Activated T-helper 17 cell treated with anti-CD3 and anti-CD28 coated beads, Interleukin-2, amount 50 U/mL, for 72 hours (primary cell): Measurements from ENCODE around the gene RNF217. TPM values are rescaled to one million over a fixed set of nuclear protein-coding genes. Genes with fewer than 3 reads are reported as not detected.

Source experiments
- ATAC-seq: fragments of 150-1000 bp; cut with Tn5 transposase; replicated peaks from 2 replicates; pipeline ENCODE4 v1.10.0; 2021; ENCODE audit warnings: mild to moderate bottlenecking, moderate library complexity
- H3K27ac Mint-ChIP-seq: one replicate; pipeline ENCODE4 v1.8.0; 2022; ENCODE audit warnings: mixed read lengths
- H3K27me3 Mint-ChIP-seq: one replicate; pipeline ENCODE4 v1.8.0; 2022; ENCODE audit warnings: mixed read lengths
- H3K36me3 Mint-ChIP-seq: one replicate; pipeline ENCODE4 v1.8.0; 2022; ENCODE audit warnings: low read depth, mild to moderate bottlenecking, mixed read lengths
- H3K4me1 Mint-ChIP-seq: one replicate; pipeline ENCODE4 v1.8.0; 2022; ENCODE audit warnings: mixed read lengths
- H3K4me3 Mint-ChIP-seq: one replicate; pipeline ENCODE4 v1.8.0; 2022; ENCODE audit warnings: mild to moderate bottlenecking, mixed read lengths
- H3K9me3 Mint-ChIP-seq: one replicate; pipeline ENCODE4 v1.8.0; 2022; ENCODE audit warnings: mixed read lengths
- total RNA-seq, 2 donors: library from RNA; stranded (reverse); gene quantifications; one replicate each; pipeline ENCODE4 v1.2.3, GENCODE V29; 2022

Gene RNF217
- total RNA-seq, 2 donors from 2014 or later = 1.7 to 5.6 TPM

DNA sequence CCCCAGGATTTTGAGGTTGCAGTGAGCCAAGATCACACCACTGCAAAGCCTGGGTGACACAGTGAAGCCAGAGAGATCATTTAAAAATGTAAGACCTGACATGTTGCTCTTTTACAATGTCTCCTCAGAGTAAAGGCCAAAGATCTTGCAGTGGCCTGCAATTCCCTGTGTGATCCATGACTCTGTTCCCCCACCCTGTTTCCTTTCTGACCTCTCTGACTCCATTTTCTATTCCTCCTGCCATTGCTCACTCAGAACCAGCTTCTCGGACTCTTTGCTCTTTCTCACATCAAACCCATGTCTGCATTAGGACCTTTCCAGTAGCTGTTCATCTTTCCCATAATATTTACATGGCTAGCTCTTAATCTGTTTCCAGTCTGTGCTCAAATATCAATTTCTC is 28.8 kb downstream of the RNF217 start:
- no peaks in the 10 kb centered on the region for H3K9me3 Mint-ChIP-seq
- no peaks in the 10 kb centered on the region for H3K36me3 Mint-ChIP-seq
- H3K4me1 Mint-ChIP-seq = no peaks in the 10 kb centered on the region
- no peak for ATAC-seq
- no peak overlapping the region for H3K4me3 Mint-ChIP-seq
- no peak overlapping the region for H3K27ac Mint-ChIP-seq
- no peaks in the 10 kb centered on the region for H3K27me3 Mint-ChIP-seq

DNA sequence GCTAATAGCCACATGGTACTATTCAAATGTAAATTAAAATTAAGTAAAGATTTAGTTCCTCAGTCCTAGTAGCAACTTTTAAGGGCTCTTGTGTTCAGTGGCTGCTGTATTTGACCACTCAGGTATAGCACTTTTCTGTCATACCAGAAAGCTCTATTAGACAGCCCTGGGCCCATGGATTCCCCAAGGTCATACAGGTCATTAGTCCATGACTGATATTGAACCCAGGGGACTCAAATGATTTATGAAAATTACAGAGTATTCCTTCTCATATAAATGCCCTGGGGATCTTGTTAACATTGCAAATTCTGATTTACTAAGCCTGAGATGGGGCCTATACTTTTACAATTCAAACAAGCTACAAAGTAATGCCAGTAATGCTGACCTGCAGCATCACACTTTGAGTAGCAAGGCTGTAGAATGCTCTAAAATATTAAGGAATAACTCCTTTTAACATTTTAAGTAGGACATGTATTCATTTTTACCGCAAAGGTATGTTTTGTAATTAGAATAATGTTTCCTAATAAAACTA is 29.6 kb downstream of the RNF217 start:
- no peak overlapping the region for H3K27ac Mint-ChIP-seq
- H3K27me3 Mint-ChIP-seq = no peaks in the 10 kb centered on the region

DNA sequence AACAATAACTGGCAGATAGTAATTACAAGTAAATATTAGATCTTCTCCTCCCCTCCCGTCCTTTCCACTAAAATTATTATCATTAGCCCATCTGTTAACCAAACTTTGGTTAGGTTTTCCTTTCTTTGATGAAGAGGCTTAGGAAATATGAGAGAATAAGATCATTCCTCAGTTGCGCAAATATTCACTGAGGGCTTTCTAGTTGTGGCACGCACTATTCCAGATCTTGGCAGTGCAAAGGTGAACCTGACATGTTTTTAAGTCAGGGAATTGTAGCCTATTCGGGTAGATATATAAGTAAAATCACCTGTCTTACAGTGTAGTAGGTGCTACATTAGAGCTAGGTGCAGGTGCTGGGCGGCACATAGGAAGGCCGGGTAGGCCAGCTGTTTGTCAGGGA is 31.1 kb downstream of the RNF217 start:
- Mint-ChIP-seq H3K27ac (no peak overlapping the region), H3K9me3 (no peaks in the 10 kb centered on the region), H3K36me3 (no peaks in the 10 kb centered on the region), H3K4me3 (no peak overlapping the region), H3K27me3 (peaks cover 5% of the 10 kb centered on the region), H3K4me1 (no peaks in the 10 kb centered on the region)
- ATAC-seq = no peak

More for the DNA sequence above, 29.6 kb downstream of the RNF217 start:
- ATAC-seq = no peak
- H3K4me3 Mint-ChIP-seq = no peak overlapping the region
- no peaks in the 10 kb centered on the region for H3K9me3 Mint-ChIP-seq
- no peaks in the 10 kb centered on the region for H3K36me3 Mint-ChIP-seq
- no peaks in the 10 kb centered on the region for H3K4me1 Mint-ChIP-seq

DNA sequence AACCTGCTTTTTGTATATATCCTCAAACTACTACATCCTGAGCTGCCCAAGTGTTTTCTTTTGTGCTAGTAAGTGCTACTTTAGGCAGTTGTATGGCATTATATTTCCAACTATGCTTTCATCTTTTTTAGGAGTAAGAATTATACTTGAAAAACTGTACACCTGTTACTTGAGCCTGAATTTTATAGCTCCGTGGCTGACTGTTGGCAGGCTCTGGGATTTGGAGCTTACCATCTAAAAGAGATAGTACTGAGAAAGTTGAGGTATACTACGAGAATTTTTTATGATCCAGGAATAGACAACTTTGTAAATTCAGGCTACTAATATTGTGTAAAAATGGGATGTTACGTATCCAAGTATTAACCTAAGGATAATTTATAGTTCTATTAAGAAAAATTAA is 32.4 kb downstream of the RNF217 start:
- Mint-ChIP-seq H3K36me3 (no peaks in the 10 kb centered on the region), H3K4me3 (no peak overlapping the region), H3K27ac (no peak overlapping the region), H3K4me1 (no peaks in the 10 kb centered on the region), H3K9me3 (no peaks in the 10 kb centered on the region), H3K27me3 (peaks cover 5% of the 10 kb centered on the region)
- no peak for ATAC-seq

DNA sequence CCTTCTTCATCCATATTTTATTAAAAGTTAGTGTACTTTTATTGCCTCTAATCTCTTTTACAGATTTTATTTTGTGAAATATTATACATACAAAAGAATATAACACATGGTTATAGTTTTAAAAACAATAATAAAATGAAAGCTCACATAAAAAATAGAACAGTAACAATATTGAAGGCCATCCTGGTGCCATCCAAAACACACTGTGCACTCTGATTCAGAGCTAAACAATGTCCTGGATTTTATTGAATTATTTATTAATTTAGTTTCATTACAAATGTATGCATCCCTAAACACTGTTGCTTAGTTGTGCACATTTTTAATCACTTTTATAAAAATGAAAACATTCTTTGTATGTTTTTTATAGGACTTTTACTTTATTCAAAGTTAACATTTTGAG is 32.9 kb downstream of the RNF217 start:
- Mint-ChIP-seq H3K9me3 (no peaks in the 10 kb centered on the region), H3K4me1 (no peaks in the 10 kb centered on the region), H3K27me3 (peaks cover 5% of the 10 kb centered on the region), H3K4me3 (no peak overlapping the region), H3K27ac (no peak overlapping the region), H3K36me3 (no peaks in the 10 kb centered on the region)
- no peak for ATAC-seq

DNA sequence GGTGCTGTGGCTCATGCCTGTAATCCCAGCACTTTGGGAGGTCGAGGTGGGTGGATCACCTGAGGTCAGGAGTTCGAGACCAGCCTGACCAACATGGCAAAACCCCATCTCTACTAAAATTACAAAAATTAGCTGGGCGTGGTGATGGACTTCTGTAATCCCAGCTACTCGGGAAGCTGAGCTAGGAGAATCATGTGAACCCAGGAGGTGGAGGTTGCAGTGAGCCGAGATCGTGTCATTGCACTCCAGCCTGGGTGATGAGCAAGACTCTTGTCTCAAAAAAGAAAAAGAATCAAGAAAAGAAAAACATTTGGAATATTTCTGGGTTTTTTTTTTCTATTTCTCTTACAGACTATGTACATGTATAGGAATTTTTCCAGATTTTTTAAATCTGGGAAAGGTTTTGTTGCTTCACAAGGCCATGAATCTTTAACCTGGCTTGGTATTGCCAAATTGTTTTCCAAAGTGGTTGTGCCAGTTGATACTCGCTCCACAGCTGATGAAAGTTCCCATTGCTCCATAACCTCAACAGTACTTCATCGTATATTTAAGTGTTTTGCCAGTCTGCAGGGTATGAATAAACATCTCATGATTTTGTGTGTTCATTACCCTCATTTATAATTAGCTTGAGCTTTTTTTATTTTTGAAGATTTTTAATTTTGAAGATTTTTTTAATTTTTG is 33.5 kb downstream of the RNF217 start:
- no peaks in the 10 kb centered on the region for H3K9me3 Mint-ChIP-seq
- ATAC-seq = no peak
- peaks cover 5% of the 10 kb centered on the region for H3K27me3 Mint-ChIP-seq
- no peaks in the 10 kb centered on the region for H3K4me1 Mint-ChIP-seq
- no peak overlapping the region for H3K27ac Mint-ChIP-seq
- no peak overlapping the region for H3K4me3 Mint-ChIP-seq
- H3K36me3 Mint-ChIP-seq = no peaks in the 10 kb centered on the region

DNA sequence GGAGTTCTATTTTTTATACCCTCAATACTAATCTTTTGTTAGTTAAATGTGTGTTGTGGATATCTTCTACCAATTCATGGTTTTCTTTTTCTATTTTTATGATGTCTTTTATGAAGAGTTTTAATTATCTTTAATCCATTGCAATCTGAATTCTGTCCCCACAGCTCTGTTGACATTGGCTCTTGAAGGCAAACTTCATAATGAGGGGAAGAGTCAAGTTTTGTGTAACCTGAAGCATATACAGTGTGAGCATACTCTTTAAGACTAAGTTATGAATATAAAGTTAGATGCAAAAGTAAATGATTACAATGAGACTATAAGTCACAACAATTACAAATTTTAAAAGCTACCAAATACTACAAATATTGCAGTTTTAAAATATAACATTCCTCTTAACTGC is 34.2 kb downstream of the RNF217 start:
- no peak for ATAC-seq
- Mint-ChIP-seq H3K4me3 (no peak overlapping the region), H3K4me1 (no peaks in the 10 kb centered on the region)

DNA sequence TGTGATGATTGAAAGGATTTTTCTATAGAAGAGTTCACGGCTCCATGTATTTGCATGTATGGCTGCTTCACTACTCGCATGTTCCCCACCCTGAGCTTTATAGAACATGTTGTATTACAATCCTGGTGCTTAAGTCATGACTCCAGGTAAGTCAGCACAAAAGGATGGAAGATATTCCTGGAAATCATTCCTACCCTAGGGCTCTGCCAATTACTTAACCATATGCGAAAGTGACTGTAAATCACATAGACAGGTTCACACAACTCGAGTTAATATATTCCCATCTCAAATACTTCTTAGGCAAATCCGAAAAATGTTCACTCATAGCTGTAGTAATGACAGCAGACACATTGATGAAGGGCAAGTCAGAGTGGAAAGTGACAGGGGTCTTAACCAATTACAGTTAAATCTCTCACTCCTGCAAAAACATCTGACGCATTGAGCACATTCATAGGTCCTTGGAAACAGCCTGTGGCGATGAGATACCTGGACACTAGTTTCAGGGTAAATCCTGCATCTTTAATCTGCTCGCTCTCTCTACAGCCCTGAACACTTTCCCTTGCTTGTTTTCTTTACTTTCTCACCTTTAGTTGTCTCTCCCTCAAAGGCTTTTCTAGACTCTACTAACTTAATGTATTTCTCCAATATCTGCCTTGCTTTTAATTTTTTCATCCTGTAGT is 35.1 kb downstream of the RNF217 start:
- Mint-ChIP-seq H3K36me3 (no peaks in the 10 kb centered on the region), H3K9me3 (no peaks in the 10 kb centered on the region), H3K4me3 (no peak overlapping the region), H3K4me1 (no peaks in the 10 kb centered on the region), H3K27me3 (peaks cover 5% of the 10 kb centered on the region), H3K27ac (no peak overlapping the region)
- ATAC-seq = no peak

More for the DNA sequence above, 34.2 kb downstream of the RNF217 start:
- H3K27me3 Mint-ChIP-seq = peaks cover 5% of the 10 kb centered on the region
- H3K9me3 Mint-ChIP-seq = no peaks in the 10 kb centered on the region
- no peak overlapping the region for H3K27ac Mint-ChIP-seq
- no peaks in the 10 kb centered on the region for H3K36me3 Mint-ChIP-seq

DNA sequence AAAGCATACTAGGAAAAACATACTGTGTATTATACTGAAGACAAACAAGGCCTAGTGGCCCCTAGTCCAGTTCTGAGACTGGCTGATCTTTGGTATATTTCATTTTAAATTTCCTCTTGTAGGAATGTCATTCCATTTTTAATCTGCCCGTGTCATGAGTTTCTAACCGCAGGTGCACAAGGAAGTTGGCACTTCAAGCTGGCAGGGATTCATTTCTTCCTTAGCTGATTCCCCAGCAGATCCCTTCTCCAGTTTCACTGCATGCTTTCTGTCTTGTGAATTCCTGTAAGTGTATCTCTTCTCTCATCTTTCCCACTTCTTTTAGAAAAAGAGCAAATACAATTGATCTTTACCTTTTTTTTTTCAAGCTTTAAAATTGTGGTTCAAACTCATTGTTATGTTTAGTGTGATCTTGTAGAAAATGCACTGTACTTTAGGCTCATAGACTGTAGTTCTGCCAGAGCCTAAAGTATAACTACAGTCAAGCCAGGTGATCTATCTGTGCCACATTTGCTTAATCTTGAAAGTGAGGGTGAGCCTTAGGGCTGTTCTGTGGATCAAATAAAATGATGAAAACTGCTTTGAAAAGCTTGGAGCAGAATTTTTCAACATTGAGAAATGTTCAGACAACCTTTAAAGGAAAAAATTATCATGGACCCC is 37.0 kb downstream of the RNF217 start:
- H3K36me3 Mint-ChIP-seq = no peaks in the 10 kb centered on the region
- no peaks in the 10 kb centered on the region for H3K9me3 Mint-ChIP-seq
- peaks cover 5% of the 10 kb centered on the region for H3K27me3 Mint-ChIP-seq
- H3K27ac Mint-ChIP-seq = no peak overlapping the region
- H3K4me1 Mint-ChIP-seq = no peaks in the 10 kb centered on the region
- no peak overlapping the region for H3K4me3 Mint-ChIP-seq
- no peak for ATAC-seq

DNA sequence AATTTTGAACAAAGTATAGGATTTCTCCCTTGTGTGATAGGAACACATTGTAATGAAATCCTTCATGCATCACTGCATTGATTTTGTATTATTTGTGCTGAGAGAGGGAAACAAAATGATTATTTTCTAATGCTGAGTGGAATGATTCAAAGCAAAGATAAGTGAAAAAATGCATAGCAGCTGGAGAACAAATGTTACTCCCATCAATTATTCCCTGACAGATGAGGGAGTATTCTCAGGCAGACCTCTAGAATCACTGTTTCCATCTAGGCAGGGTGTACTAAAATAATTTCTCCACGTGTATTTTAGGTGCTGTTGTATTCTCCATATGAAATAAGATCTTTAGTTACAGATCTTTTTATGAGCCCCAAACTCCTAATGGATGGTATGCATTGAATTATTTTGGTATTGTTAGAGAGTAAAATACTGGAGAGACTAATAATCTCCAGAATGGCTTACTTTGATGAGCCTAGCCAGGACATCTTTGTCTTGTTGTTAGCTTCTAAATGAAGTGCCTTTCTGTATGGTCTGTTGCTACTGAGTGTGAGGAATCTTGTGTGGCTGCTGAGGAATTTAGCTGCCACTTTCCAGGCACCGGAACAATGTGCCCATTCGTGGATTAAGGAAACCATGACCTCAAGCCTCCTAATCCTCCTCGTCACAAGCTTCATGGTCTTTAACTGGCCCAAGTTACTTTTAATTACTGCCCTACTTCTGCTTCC is 39.6 kb downstream of the RNF217 start:
- no peaks in the 10 kb centered on the region for H3K9me3 Mint-ChIP-seq
- no peak overlapping the region for H3K4me3 Mint-ChIP-seq
- no peak overlapping the region for H3K27ac Mint-ChIP-seq
- no peak for ATAC-seq
- H3K4me1 Mint-ChIP-seq = no peaks in the 10 kb centered on the region
- peaks cover 5% of the 10 kb centered on the region for H3K27me3 Mint-ChIP-seq
- no peaks in the 10 kb centered on the region for H3K36me3 Mint-ChIP-seq

DNA sequence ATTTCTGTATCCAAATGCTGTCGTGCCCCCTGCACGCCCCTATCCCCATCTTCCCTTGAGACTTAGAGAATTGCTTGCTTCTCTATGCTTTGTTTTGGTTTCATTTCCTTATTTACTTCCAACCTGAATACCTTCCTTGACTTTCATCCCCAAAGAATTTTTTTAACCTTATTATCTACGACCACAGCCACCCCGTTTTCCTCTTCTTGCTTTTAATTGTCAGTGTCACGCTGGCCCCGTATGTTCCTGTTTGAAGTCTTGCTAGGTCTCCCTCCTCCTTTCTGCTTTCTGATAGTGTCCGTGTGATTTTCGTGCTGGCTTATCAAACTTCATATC is 40.1 kb downstream of the RNF217 start:
- Mint-ChIP-seq H3K4me1 (no peaks in the 10 kb centered on the region), H3K27me3 (peaks cover 5% of the 10 kb centered on the region), H3K9me3 (no peaks in the 10 kb centered on the region), H3K27ac (no peak overlapping the region), H3K36me3 (no peaks in the 10 kb centered on the region), H3K4me3 (no peak overlapping the region)
- ATAC-seq = no peak

DNA sequence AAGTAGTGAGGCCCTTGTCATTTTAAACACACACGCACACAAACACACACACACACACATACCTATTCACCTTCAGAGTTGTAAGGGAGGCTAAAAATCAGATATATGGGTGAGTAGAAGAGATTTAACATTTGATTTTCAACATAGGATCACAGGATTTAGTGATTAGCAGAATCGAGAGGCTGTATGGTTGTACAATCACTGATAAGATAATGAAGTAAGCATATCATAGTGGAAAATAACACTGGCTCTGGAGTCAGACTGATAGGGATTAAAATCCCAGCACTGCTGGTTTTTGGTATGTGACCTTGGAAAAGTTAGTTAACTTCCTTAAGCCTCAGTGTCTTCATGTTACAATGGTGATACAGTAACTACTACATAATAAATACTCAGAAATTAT is 40.8 kb downstream of the RNF217 start:
- no peaks in the 10 kb centered on the region for H3K4me1 Mint-ChIP-seq
- H3K4me3 Mint-ChIP-seq = no peak overlapping the region
- ATAC-seq = no peak
- H3K27ac Mint-ChIP-seq = no peak overlapping the region
- no peaks in the 10 kb centered on the region for H3K9me3 Mint-ChIP-seq
- no peaks in the 10 kb centered on the region for H3K36me3 Mint-ChIP-seq
- peaks cover 2% of the 10 kb centered on the region for H3K27me3 Mint-ChIP-seq

DNA sequence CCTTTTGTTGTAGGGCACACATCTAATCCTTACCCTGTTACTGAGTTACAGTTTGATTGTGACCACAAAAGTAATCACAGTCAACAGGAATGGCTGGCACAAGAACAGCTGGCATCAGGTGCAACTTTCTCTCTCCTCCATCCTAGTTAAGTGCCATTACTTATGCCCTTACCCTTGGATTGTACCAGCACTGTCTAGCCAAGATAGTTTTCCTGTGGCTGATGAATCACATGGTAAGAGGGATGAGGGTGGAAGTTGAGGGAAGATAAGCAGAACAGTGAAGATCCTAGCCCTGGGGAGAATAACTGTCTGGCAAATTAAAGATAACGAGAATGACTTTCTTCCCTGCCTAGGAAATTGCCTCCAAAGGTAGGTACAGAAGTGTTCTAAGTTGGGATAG is 42.0 kb downstream of the RNF217 start:
- no peaks in the 10 kb centered on the region for H3K4me1 Mint-ChIP-seq
- no peaks in the 10 kb centered on the region for H3K36me3 Mint-ChIP-seq
- H3K9me3 Mint-ChIP-seq = no peaks in the 10 kb centered on the region
- ATAC-seq = no peak
- H3K27me3 Mint-ChIP-seq = no peaks in the 10 kb centered on the region
- H3K4me3 Mint-ChIP-seq = no peak overlapping the region
- H3K27ac Mint-ChIP-seq = no peak overlapping the region

DNA sequence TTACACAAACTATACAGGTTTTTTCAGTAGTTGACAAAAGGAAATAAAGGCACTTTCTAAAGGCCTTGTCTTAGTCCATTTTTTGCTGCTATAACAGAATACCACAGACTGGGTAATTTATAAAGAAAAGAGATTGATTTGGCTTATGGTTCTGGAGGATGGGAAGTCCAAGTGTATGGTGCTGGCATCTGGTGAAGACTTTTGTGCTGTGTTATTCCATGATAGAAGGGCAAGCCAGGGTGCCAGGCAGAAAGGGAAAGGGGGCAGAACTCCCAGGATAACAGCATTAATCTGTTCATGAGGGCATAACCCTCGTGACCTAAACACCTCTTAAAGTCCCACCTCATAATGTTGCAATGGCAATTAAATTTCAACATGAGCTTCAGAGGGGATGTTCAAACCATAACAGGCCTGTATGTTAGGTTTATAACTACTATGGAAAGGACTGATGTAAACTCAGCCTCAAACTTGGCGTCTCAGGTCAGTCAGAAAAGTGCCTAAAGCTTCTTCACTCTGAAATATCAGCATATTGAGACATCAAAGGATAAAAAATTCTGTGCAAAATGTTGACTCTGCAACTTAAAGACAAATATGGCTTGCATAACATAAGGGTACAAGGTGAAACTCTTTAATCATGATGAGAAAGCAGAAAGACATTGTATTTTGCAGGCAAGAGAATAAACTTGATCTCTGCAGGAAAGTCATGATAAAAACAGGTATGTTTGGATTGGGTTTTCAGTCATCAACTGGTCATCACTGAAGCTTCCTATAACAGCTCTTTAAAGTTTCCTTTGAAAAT is 42.8 kb downstream of the RNF217 start:
- no peaks in the 10 kb centered on the region for H3K27me3 Mint-ChIP-seq
- H3K9me3 Mint-ChIP-seq = no peaks in the 10 kb centered on the region
- no peak overlapping the region for H3K4me3 Mint-ChIP-seq
- no peaks in the 10 kb centered on the region for H3K36me3 Mint-ChIP-seq
- no peak for ATAC-seq
- H3K27ac Mint-ChIP-seq = no peak overlapping the region
- no peaks in the 10 kb centered on the region for H3K4me1 Mint-ChIP-seq
